CD14-positive monocyte (primary cell): ENCODE data around the gene RAB11FIP5. TPM values are rescaled to one million over a fixed set of nuclear protein-coding genes. Genes with fewer than 3 reads are reported as not detected.

Source experiments
- DNase-seq, 3 donors: peaks; one replicate each; pipeline ENCODE4 v3.0.0-alpha.2; 2011 to 2022
- H2AFZ ChIP-seq: 2 replicates; pipeline ENCODE4 v1.6.0; 2012; ENCODE audit warnings: mild to moderate bottlenecking, low read depth, low read length, inconsistent platforms; ENCODE audit not compliant: insufficient read depth, poor library complexity, severe bottlenecking
- H3K27ac ChIP-seq, 2 donors: 1 replicate in 1 of 2; 2 replicates in 1 of 2; pipeline ENCODE4 v1.5.1; 2012 to 2013; ENCODE audit warnings: low read length in 2 of 2, control low read depth in 1 of 2, inconsistent platforms in 1 of 2, low read depth in 1 of 2, mild to moderate bottlenecking in 1 of 2
- H3K27me3 ChIP-seq, 2 donors: one replicate each; pipeline versions ENCODE4 v1.6.0 to v1.6.1; 2011 to 2013; ENCODE audit warnings: low read length in 2 of 2; ENCODE audit not compliant: control insufficient read depth in 2 of 2, insufficient read depth in 2 of 2
- H3K36me3 ChIP-seq, 2 donors: replicated peaks in 1 of 2; 1 replicate in 1 of 2; 2 replicates in 1 of 2; pipeline versions ENCODE4 v1.5.1 to v1.6.1; 2012 to 2013; ENCODE audit warnings: low read length in 2 of 2, control low read depth in 1 of 2, inconsistent platforms in 1 of 2, mild to moderate bottlenecking in 1 of 2; ENCODE audit not compliant: insufficient read depth in 2 of 2, control insufficient read depth in 1 of 2
- H3K4me1 ChIP-seq, 2 donors: 1 replicate in 1 of 2; 2 replicates in 1 of 2; pipeline versions ENCODE4 v1.5.1 to v1.6.1; 2012 to 2013; ENCODE audit warnings: low read length in 2 of 2, control low read depth in 1 of 2, inconsistent platforms in 1 of 2, mild to moderate bottlenecking in 1 of 2, moderate library complexity in 1 of 2; ENCODE audit not compliant: insufficient read depth in 2 of 2, control insufficient read depth in 1 of 2
- H3K4me2 ChIP-seq: replicated peaks from 2 replicates; pipeline ENCODE3; 2012; ENCODE audit warnings: low read length, moderate library complexity, mild to moderate bottlenecking; ENCODE audit not compliant: poor library complexity, severe bottlenecking; ENCODE audit errors: extremely low read depth
- H3K4me3 ChIP-seq, 3 experiments: fragments of 200-600 bp in 1 of 3; sonication (generic) in 1 of 3; replicated peaks in 1 of 3; 1 replicate in 2 of 3; 2 replicates in 1 of 3; pipeline ENCODE4 v1.5.1; 2011 to 2013; ENCODE audit warnings: low read length in 3 of 3, mild to moderate bottlenecking in 3 of 3, control low read depth in 2 of 3, low read depth in 2 of 3, inconsistent platforms in 1 of 3, moderate library complexity in 1 of 3
- H3K79me2 ChIP-seq: 2 replicates; pipeline ENCODE4 v1.6.0; 2012; ENCODE audit warnings: mild to moderate bottlenecking, control low read depth, inconsistent platforms, low read length, moderate library complexity; ENCODE audit not compliant: insufficient read depth
- H3K9ac ChIP-seq: 2 replicates; pipeline ENCODE4 v1.6.0; 2017; ENCODE audit warnings: low read length, mild to moderate bottlenecking; ENCODE audit not compliant: insufficient read depth, poor library complexity, severe bottlenecking
- H3K9me3 ChIP-seq, 2 donors: replicated peaks in 1 of 2; 1 replicate in 1 of 2; 2 replicates in 1 of 2; pipeline versions ENCODE4 v1.5.1 to v1.6.1; 2012 to 2013; ENCODE audit warnings: low read length in 2 of 2, control low read depth in 1 of 2; ENCODE audit not compliant: control insufficient read depth in 1 of 2, insufficient read depth in 1 of 2
- H4K20me1 ChIP-seq: 2 replicates; pipeline ENCODE4 v1.6.0; 2012; ENCODE audit warnings: mild to moderate bottlenecking, low read length, control low read depth, moderate library complexity; ENCODE audit not compliant: insufficient read depth
- H3K27ac Mint-ChIP-seq, 7 donors: one replicate each; pipeline ENCODE4 v1.8.0; 2020; ENCODE audit warnings: mild to moderate bottlenecking in 7 of 7, mixed read lengths in 7 of 7, moderate library complexity in 6 of 7, inconsistent platforms in 2 of 7
- H3K27me3 Mint-ChIP-seq, 3 donors: one replicate each; pipeline ENCODE4 v1.8.0; 2021 to 2022; ENCODE audit warnings: low read depth in 3 of 3, mild to moderate bottlenecking in 3 of 3, mixed read lengths in 3 of 3, moderate library complexity in 3 of 3, inconsistent platforms in 1 of 3
- H3K36me3 Mint-ChIP-seq, 2 donors: one replicate each; pipeline ENCODE4 v1.8.0; 2020; ENCODE audit warnings: mixed read lengths in 2 of 2, inconsistent platforms in 1 of 2, mild to moderate bottlenecking in 1 of 2
- H3K4me1 Mint-ChIP-seq: one replicate; pipeline ENCODE4 v1.8.0; 2020; ENCODE audit warnings: mild to moderate bottlenecking, mixed read lengths
- H3K4me3 Mint-ChIP-seq, 2 donors: one replicate each; pipeline ENCODE4 v1.8.0; 2020; ENCODE audit warnings: mild to moderate bottlenecking in 2 of 2, mixed read lengths in 2 of 2, moderate library complexity in 1 of 2
- H3K9me3 Mint-ChIP-seq, 7 donors: one replicate each; pipeline ENCODE4 v1.8.0; 2020 to 2022; ENCODE audit warnings: mixed read lengths in 7 of 7, mild to moderate bottlenecking in 6 of 7, moderate library complexity in 6 of 7, inconsistent platforms in 2 of 7
- CTCF ChIP-seq: fragments of 200-600 bp; IDR thresholded peaks from one replicate; pipeline ENCODE4 v1.8.0; 2022; ENCODE audit warnings: antibody characterized with exemption, mild to moderate bottlenecking
- WGBS: methylation state at CpG from one replicate; pipeline ENCODE4 v1.1.5; 2013; ENCODE audit warnings: missing lambda C conversion rate; ENCODE audit not compliant: insufficient coverage; 5-methylcytosine and 5-hydroxymethylcytosine counted together
- intact Hi-C, 2 donors: fragments of 100-400 bp; cut with micrococcal nuclease; formaldehyde crosslinking; loops; one replicate each; pipeline versions ENCODE4 v1.15.0 to v1.15.1; 2023
- polyA plus RNA-seq, 3 donors: library from polyadenylated mRNA; depleted of rRNA in 1 of 3; unstranded in 2 of 3; stranded (reverse) in 1 of 3; fragments of 300-500 nt in 2 of 3; fragments of >200 nt in 1 of 3; fragmentation: Illumina TruSeq in 2 of 3; gene quantifications; 1 replicate in 2 of 3; 2 replicates in 1 of 3; pipeline ENCODE4 v1.2.3, GENCODE V29; 2012 to 2021

Gene RAB11FIP5
- polyA plus RNA-seq, 3 donors, result 0.57 to 0.93 (median 0.61) TPM

DNA sequence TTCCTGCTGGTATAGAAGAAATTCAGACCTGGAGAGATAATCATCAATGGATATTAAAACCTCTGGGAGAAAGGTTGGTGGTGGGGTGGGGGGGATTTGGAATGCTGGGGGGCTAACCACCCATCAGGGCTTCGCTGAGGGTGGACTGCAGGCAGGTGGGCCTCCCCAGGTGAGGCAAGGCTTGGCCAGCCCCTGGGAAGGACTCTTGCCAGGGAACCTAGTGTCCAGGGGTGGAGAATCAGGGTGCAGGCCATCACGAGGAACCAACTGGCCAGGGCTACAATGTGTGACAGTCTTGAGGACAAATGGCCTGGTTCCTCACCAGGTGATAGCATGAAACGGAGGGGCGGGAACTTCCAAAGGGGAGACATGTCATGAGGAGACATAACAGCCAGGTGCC, 11.8 kb downstream of the RAB11FIP5 start:
- Histone ChIP-seq H3K36me3 (no peaks in the 10 kb centered on the region), H2AFZ (no peak overlapping the region), H3K27ac (no peak overlapping the region), H3K79me2 (no peaks in the 10 kb centered on the region), H3K9ac (no peak overlapping the region), H4K20me1 (no peaks in the 10 kb centered on the region), H3K9me3 (no peaks in the 10 kb centered on the region), H3K4me1 (no peaks in the 10 kb centered on the region), H3K27me3 (no peaks in the 10 kb centered on the region), H3K4me3 (no peak overlapping the region), H3K4me2 (no peak overlapping the region)
- H3K4me1 Mint-ChIP-seq, result peaks cover 7% of the 10 kb centered on the region
- H3K36me3 Mint-ChIP-seq, result no peaks in the 10 kb centered on the region
- no peak for TF ChIP-seq CTCF
- no peak overlapping the region for H3K4me3 Mint-ChIP-seq
- H3K27ac Mint-ChIP-seq, result peak overlapping the region in 1 of 7 donors; percentile 88
- DNase-seq, result no peak
- 91% methylated on average over 2 of the region's 4 CpGs for WGBS
- H3K27me3 Mint-ChIP-seq, result peaks cover 8 to 12% (median 9%) of the 10 kb centered on the region in 3 donors
- no peaks in the 10 kb centered on the region for H3K9me3 Mint-ChIP-seq
- intact Hi-C loops, result no loop called here

- Histone ChIP-seq H3K9ac (no peak overlapping the region), H3K4me2 (no peak overlapping the region), H3K36me3 (no peaks in the 10 kb centered on the region), H3K4me3 (no peak overlapping the region), H2AFZ (no peak overlapping the region), H3K27me3 (no peaks in the 10 kb centered on the region), H4K20me1 (no peaks in the 10 kb centered on the region), H3K79me2 (no peaks in the 10 kb centered on the region), H3K27ac (no peak overlapping the region), H3K4me1 (no peaks in the 10 kb centered on the region), H3K9me3 (no peaks in the 10 kb centered on the region)
- intact Hi-C loops, result loop anchor here in 1 of 2 donors (10.0 kb wide), 1 partner anchor 1675 kb away; no protein-coding TSS in a partner anchor
- Mint-ChIP-seq H3K27ac (no peak overlapping the region), H3K4me1 (peaks cover under 1% of the 10 kb centered on the region), H3K9me3 (no peaks in the 10 kb centered on the region), H3K4me3 (no peak overlapping the region), H3K27me3 (peaks cover 8 to 9% (median 8%) of the 10 kb centered on the region in 3 donors), H3K36me3 (no peaks in the 10 kb centered on the region)
- TF ChIP-seq CTCF, result no peak
- 100% methylated on average over 3 of the region's 3 CpGs for WGBS
- DNase-seq, result no peak
These were observed 13.3 kb downstream of the RAB11FIP5 start for GRCh38 chr2:73099486-73099885.
